Rectal smooth muscle tissue (tissue), 1 donor: ENCODE data around the gene SH3BP5.

ENCODE experiments used
- H3K27ac ChIP-seq: one replicate; pipeline ENCODE4 v1.7.0; 2013; ENCODE audit warnings: low read depth, low read length, inconsistent platforms
- H3K27me3 ChIP-seq: one replicate; pipeline ENCODE4 v1.7.0; 2013; ENCODE audit warnings: low read length; ENCODE audit not compliant: control insufficient read depth, insufficient read depth
- H3K36me3 ChIP-seq: one replicate; pipeline ENCODE4 v1.7.0; 2013; ENCODE audit warnings: low read length; ENCODE audit not compliant: control insufficient read depth, insufficient read depth
- H3K4me1 ChIP-seq: one replicate; pipeline ENCODE4 v1.7.0; 2013; ENCODE audit warnings: low read length; ENCODE audit not compliant: control insufficient read depth, insufficient read depth
- H3K4me3 ChIP-seq: one replicate; pipeline ENCODE4 v1.7.0; 2013; ENCODE audit warnings: low read length
- H3K9ac ChIP-seq: one replicate; pipeline ENCODE4 v1.7.0; 2013; ENCODE audit warnings: low read length

Gene SH3BP5

DNA sequence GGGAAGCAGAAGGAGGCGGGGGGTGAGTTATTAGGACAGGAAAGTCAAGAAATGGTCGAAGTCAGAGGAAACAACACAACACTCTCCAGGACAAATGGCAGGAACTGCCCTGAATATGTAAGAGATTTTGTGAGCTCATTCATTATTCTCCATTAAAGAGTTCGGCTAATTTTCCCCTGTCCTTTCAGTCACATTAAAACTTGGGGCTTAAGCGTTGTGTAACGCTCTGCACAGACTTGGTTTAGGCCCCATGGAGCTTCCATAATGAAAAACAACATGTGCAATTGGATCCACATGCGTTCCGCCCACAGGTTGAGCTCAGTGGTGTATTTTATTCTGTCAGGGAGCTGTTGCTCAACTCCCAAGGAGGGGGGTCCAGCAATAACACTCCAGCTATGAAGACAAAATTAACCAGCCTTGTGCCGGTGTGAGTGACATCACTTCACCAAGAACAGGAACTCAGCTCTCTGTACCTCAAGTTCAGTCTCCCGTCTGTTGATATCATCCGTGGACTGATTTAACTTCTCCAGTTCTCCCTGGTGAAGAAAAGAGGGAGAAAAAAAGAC, 2.3 kb downstream of the SH3BP5 start:
- H3K27ac ChIP-seq: peak overlapping the region; percentile 5
- no peak overlapping the region for H3K4me3 ChIP-seq
- no peaks in the 10 kb centered on the region for H3K4me1 ChIP-seq
- H3K36me3 ChIP-seq: no peaks in the 10 kb centered on the region
- H3K9ac ChIP-seq: no peak overlapping the region
- no peaks in the 10 kb centered on the region for H3K27me3 ChIP-seq

- H3K27me3 ChIP-seq: no peaks in the 10 kb centered on the region
- peak overlapping the region; percentile 24 for H3K27ac ChIP-seq
- no peak overlapping the region for H3K4me3 ChIP-seq
- H3K4me1 ChIP-seq: no peaks in the 10 kb centered on the region
- no peaks in the 10 kb centered on the region for H3K36me3 ChIP-seq
- no peak overlapping the region for H3K9ac ChIP-seq
Observed at GRCh38 chr3:15329046-15330005, 3.1 kb downstream of the SH3BP5 start.

DNA sequence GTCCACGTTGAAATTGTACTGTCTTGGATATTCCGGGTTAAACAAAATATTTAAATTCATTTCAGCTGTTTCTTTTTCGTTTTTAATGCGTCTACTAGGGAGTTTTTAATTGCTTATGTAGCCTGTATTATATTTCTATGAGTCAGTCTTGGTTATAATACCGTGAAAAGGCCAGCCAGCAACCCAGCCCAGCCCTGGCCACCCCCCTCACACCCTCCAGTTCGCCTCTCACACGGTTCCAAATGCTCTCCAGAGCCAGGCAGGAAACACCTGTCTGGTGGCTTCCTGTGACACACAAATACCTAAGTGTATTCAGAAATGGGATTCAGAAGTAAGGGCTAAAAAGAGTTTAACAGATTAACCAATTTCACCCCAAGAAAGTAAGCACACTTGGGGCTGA, 4.4 kb downstream of the SH3BP5 start:
- H3K4me1 ChIP-seq: no peaks in the 10 kb centered on the region
- no peaks in the 10 kb centered on the region for H3K27me3 ChIP-seq
- H3K4me3 ChIP-seq: no peak overlapping the region
- peak overlapping the region; percentile 6 for H3K27ac ChIP-seq
- H3K9ac ChIP-seq: no peak overlapping the region
- H3K36me3 ChIP-seq: no peaks in the 10 kb centered on the region

GRCh38 chr3:15326673-15327072, 5.7 kb downstream of the SH3BP5 start:
- Histone ChIP-seq H3K9ac (no peak overlapping the region), H3K36me3 (no peaks in the 10 kb centered on the region), H3K4me1 (no peaks in the 10 kb centered on the region), H3K27me3 (no peaks in the 10 kb centered on the region), H3K27ac (no peak overlapping the region), H3K4me3 (no peak overlapping the region)

DNA sequence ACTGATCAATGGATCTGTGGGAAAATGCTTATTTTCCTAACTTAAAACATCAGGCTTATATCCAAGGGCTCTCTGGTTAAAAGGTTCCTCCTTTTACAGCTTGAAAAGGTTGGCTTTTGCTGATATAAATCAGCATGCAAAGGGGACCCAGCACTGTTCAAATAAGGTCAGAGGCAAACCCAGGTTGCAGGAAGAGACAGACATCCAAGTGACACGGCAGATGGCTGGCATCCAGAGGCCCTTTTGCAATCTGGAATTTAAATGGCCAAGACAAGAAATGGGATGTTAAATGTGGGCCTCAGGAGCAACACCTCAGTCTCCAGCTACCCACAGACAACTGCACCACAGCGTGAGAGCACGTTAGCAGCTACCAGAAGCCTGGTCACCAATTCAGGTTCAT, 6.3 kb downstream of the SH3BP5 start:
- Histone ChIP-seq H3K4me1 (no peaks in the 10 kb centered on the region), H3K4me3 (no peak overlapping the region), H3K9ac (no peak overlapping the region), H3K36me3 (no peaks in the 10 kb centered on the region), H3K27me3 (no peaks in the 10 kb centered on the region), H3K27ac (no peak overlapping the region)

- H3K4me1 ChIP-seq: peaks cover 4% of the 10 kb centered on the region
- H3K27me3 ChIP-seq: no peaks in the 10 kb centered on the region
- H3K4me3 ChIP-seq: no peak overlapping the region
- H3K36me3 ChIP-seq: no peaks in the 10 kb centered on the region
- no peak overlapping the region for H3K9ac ChIP-seq
- H3K27ac ChIP-seq: peak overlapping the region; percentile 18
Observed at GRCh38 chr3:15325228-15325627, 7.2 kb downstream of the SH3BP5 start.

- no peak overlapping the region for H3K9ac ChIP-seq
- H3K36me3 ChIP-seq: no peaks in the 10 kb centered on the region
Observed at GRCh38 chr3:15324379-15324808, 8.0 kb downstream of the SH3BP5 start.

DNA sequence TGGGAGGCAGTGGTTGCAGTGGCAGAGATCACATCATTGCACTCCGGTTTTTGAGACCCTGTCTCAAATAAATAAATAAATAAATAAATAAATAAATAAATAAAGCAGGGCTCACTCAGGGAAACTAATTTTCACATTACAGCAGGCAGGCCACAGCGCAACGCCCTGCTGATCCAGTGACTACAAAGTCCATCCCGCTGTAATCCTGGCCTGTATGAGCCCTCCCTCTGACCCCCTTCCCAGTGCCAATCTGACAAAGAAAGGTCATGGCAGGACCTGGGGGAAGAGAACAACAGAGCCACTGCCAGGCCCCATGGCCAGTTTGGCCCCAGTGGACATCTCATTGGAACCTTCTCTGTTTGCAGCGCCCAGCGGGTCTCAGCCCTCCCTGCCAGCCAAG, 9.3 kb downstream of the SH3BP5 start:
- Histone ChIP-seq H3K4me3 (no peak overlapping the region), H3K36me3 (no peaks in the 10 kb centered on the region), H3K4me1 (peaks cover 11% of the 10 kb centered on the region), H3K27ac (no peak overlapping the region), H3K9ac (no peak overlapping the region), H3K27me3 (no peaks in the 10 kb centered on the region)

More at GRCh38 chr3:15324379-15324808, 8.0 kb downstream of the SH3BP5 start:
- no peak overlapping the region for H3K27ac ChIP-seq
- H3K27me3 ChIP-seq: no peaks in the 10 kb centered on the region
- H3K4me1 ChIP-seq: peaks cover 7% of the 10 kb centered on the region
- H3K4me3 ChIP-seq: no peak overlapping the region

- no peak overlapping the region for H3K27ac ChIP-seq
Observed at GRCh38 chr3:15321349-15321748, 11.0 kb downstream of the SH3BP5 start.

GRCh38 chr3:15319575-15319974, 12.8 kb downstream of the SH3BP5 start:
- H3K27ac ChIP-seq: peak overlapping the region; percentile 70
- H3K4me3 ChIP-seq: no peak overlapping the region
- no peaks in the 10 kb centered on the region for H3K27me3 ChIP-seq
- H3K36me3 ChIP-seq: no peaks in the 10 kb centered on the region
- peaks cover 14% of the 10 kb centered on the region for H3K4me1 ChIP-seq
- H3K9ac ChIP-seq: no peak overlapping the region

More at GRCh38 chr3:15321349-15321748, 11.0 kb downstream of the SH3BP5 start:
- Histone ChIP-seq H3K4me3 (no peak overlapping the region), H3K27me3 (no peaks in the 10 kb centered on the region), H3K36me3 (no peaks in the 10 kb centered on the region), H3K4me1 (peaks cover 11% of the 10 kb centered on the region), H3K9ac (no peak overlapping the region)

DNA sequence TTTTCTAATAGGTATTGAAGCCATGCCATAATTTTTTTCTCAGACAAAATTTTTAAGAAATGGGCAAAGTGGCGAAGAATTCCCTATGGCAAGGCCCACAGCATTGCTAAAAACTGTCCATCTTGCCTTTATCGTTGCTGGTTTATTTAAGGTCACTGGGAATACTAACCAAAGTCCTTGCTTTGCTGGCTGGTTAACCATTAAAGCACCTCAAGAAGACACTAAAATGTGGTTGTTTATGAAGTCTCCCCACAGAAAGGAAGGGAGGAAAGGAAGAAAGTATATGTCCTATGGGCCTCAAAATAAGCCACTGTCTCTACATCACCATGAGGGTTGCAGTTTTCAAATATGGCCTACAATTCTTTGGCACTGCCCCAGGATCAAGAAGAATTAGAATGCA, 13.2 kb downstream of the SH3BP5 start:
- no peak overlapping the region for H3K4me3 ChIP-seq
- H3K4me1 ChIP-seq: peaks cover 14% of the 10 kb centered on the region
- peak overlapping the region; percentile 70 for H3K27ac ChIP-seq
- H3K9ac ChIP-seq: no peak overlapping the region
- no peaks in the 10 kb centered on the region for H3K27me3 ChIP-seq
- no peaks in the 10 kb centered on the region for H3K36me3 ChIP-seq

DNA sequence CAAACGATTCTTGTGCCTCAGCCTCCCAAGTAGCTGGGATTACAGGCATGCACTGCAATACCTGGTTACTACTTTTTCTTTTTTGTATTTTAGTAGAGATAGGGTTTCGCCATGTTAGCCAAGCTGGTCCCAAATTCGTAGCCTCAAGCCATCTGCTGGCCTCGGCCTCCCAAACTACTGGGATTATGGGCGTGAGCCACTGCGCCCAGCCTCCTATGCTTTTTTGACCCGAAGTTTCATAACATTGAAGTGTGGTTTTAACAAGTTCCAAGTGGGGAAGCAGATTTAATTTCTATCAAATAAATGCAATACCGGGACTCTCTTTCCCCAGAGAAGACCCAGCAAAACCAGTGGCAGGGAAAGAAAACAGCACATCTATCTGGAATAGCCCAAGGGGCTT, 13.7 kb downstream of the SH3BP5 start:
- no peaks in the 10 kb centered on the region for H3K27me3 ChIP-seq
- H3K9ac ChIP-seq: no peak overlapping the region
- H3K27ac ChIP-seq: no peak overlapping the region
- H3K36me3 ChIP-seq: no peaks in the 10 kb centered on the region
- H3K4me1 ChIP-seq: peaks cover 14% of the 10 kb centered on the region
- H3K4me3 ChIP-seq: no peak overlapping the region
